Measurements from ENCODE around the gene BARX2.

BARX2 gene

GRCh38 chr11:129427816-129428406 lies 52.3 kb downstream of the BARX2 start:
- no peak overlapping the region for H3K27ac ChIP-seq
- no peak for TF ChIP-seq CTCF (IDR thresholded peaks at IDR 0.05)
- no peak for TF ChIP-seq ZFX (IDR thresholded peaks at IDR 0.05; ENCODE audit: borderline replicate concordance)

GRCh38 chr11:129428557-129428956 lies 52.9 kb downstream of the BARX2 start:
- no peak overlapping the region for H3K27ac ChIP-seq
- TF ChIP-seq ZFX (IDR thresholded peaks at IDR 0.05; ENCODE audit: borderline replicate concordance) (no peak), CTCF (IDR thresholded peaks at IDR 0.05) (no peak)

GRCh38 chr11:129434641-129435498 lies 59.2 kb downstream of the BARX2 start:
- TF ChIP-seq CTCF (IDR thresholded peaks at IDR 0.05) = no peak
- TF ChIP-seq ZFX (IDR thresholded peaks at IDR 0.05; ENCODE audit: borderline replicate concordance) = no peak
- no peak overlapping the region for H3K27ac ChIP-seq

- TF ChIP-seq CTCF (IDR thresholded peaks at IDR 0.05) = no peak
- no peak for TF ChIP-seq ZFX (IDR thresholded peaks at IDR 0.05; ENCODE audit: borderline replicate concordance)
- no peak overlapping the region for H3K27ac ChIP-seq
Observed at GRCh38 chr11:129435499-129436245, 60.0 kb downstream of the BARX2 start.

- H3K27ac ChIP-seq = no peak overlapping the region
- TF ChIP-seq CTCF (IDR thresholded peaks at IDR 0.05) (no peak), ZFX (IDR thresholded peaks at IDR 0.05; ENCODE audit: borderline replicate concordance) (no peak)
Observed at GRCh38 chr11:129436573-129436972, 60.9 kb downstream of the BARX2 start.

- H3K27ac ChIP-seq = no peak overlapping the region
- TF ChIP-seq ZFX (IDR thresholded peaks at IDR 0.05; ENCODE audit: borderline replicate concordance) = no peak
- no peak for TF ChIP-seq CTCF (IDR thresholded peaks at IDR 0.05)
Observed at GRCh38 chr11:129440028-129440713, 64.5 kb downstream of the BARX2 start.

Data from 22Rv1 (cell line).